Brain microvascular endothelial cell (primary cell): Measurements from ENCODE around the gene ZDHHC24.

Source experiments
- DNase-seq: peaks from one replicate; pipeline ENCODE4 v3.0.0-alpha.2; 2020
- H3K27ac ChIP-seq: fragments of 250-450 bp; sonication (Bioruptor Pico); 2 replicates; pipeline ENCODE4 v1.5.1; 2020; ENCODE audit warnings: mild to moderate bottlenecking, moderate library complexity
- H3K27me3 ChIP-seq: fragments of 250-450 bp; sonication (Bioruptor Pico); replicated peaks from 2 replicates; pipeline ENCODE4 v1.5.1; 2020; ENCODE audit warnings: mild to moderate bottlenecking
- H3K36me3 ChIP-seq: fragments of 250-450 bp; sonication (Bioruptor Pico); replicated peaks from 2 replicates; pipeline ENCODE4 v1.5.1; 2020; ENCODE audit warnings: mild to moderate bottlenecking
- H3K4me3 ChIP-seq: 2 replicates; pipeline ENCODE4 v1.5.1; 2011; ENCODE audit warnings: low read depth, mild to moderate bottlenecking, control low read depth, low read length, moderate library complexity
- CTCF ChIP-seq: IDR thresholded peaks from 2 replicates; pipeline ENCODE4 v1.5.1; 2011; ENCODE audit warnings: low read depth, mild to moderate bottlenecking, moderate library complexity, low read length, control low read depth, inconsistent platforms; ENCODE audit errors: missing control alignments
- in situ Hi-C: cut with HindIII; loops from 2 replicates; pipeline ENCODE4 v1.10.0; 2017; ENCODE audit warnings: low sequenced_read_pairs, low pct_ligation_motif_present

Gene ZDHHC24

GRCh38 chr11:66539870-66540213, 6.0 kb downstream of the ZDHHC24 start:
- in situ Hi-C loops: no loop called here
- no peak for TF ChIP-seq CTCF
- no peak for DNase-seq
- no peaks in the 10 kb centered on the region for H3K36me3 ChIP-seq
- no peak overlapping the region for H3K27ac ChIP-seq
- H3K4me3 ChIP-seq: no peak overlapping the region
- H3K27me3 ChIP-seq: no peaks in the 10 kb centered on the region

GRCh38 chr11:66539170-66539869, 6.5 kb downstream of the ZDHHC24 start:
- H3K27ac ChIP-seq: no peak overlapping the region
- in situ Hi-C loops: no loop called here
- no peak overlapping the region for H3K4me3 ChIP-seq
- H3K36me3 ChIP-seq: no peaks in the 10 kb centered on the region
- TF ChIP-seq CTCF: no peak
- H3K27me3 ChIP-seq: no peaks in the 10 kb centered on the region
- no peak for DNase-seq

GRCh38 chr11:66532784-66533183, 13.1 kb downstream of the ZDHHC24 start:
- in situ Hi-C loops: no loop called here
- no peak overlapping the region for H3K4me3 ChIP-seq
- TF ChIP-seq CTCF: no peak

GRCh38 chr11:66531841-66532240, 14.0 kb downstream of the ZDHHC24 start:
- Histone ChIP-seq H3K27ac (no peak overlapping the region), H3K4me3 (no peak overlapping the region), H3K27me3 (no peaks in the 10 kb centered on the region), H3K36me3 (no peaks in the 10 kb centered on the region)
- no peak for DNase-seq
- TF ChIP-seq CTCF: no peak
- in situ Hi-C loops: no loop called here

More at GRCh38 chr11:66532784-66533183, 13.1 kb downstream of the ZDHHC24 start:
- Histone ChIP-seq H3K36me3 (no peaks in the 10 kb centered on the region), H3K27ac (no peak overlapping the region), H3K27me3 (no peaks in the 10 kb centered on the region)
- no peak for DNase-seq

GRCh38 chr11:66530927-66531709, 14.7 kb downstream of the ZDHHC24 start:
- H3K27ac ChIP-seq: no peak overlapping the region
- no peaks in the 10 kb centered on the region for H3K27me3 ChIP-seq
- no peaks in the 10 kb centered on the region for H3K36me3 ChIP-seq
- no peak for DNase-seq
- TF ChIP-seq CTCF: no peak
- H3K4me3 ChIP-seq: no peak overlapping the region
- in situ Hi-C loops: no loop called here
